Lower leg skin (tissue), 3 donors: ENCODE results near the gene DLG5.

Experiments used
- POLR2A ChIP-seq, 2 donors: fragments of 450-650 bp; IDR thresholded peaks; one replicate each; pipeline ENCODE4 v1.6.1; 2016 to 2017; ENCODE audit warnings: antibody characterized with exemption in 2 of 2, mild to moderate bottlenecking in 1 of 2, moderate library complexity in 1 of 2
- TF ChIP-seq, protein P1 (sequence below), 3 donors: fragments of 450-650 bp; IDR thresholded peaks; one replicate each; pipeline ENCODE4 v1.5.1; 2016; ENCODE audit warnings: antibody characterized with exemption in 3 of 3, mild to moderate bottlenecking in 3 of 3, moderate library complexity in 2 of 3

DNA sequence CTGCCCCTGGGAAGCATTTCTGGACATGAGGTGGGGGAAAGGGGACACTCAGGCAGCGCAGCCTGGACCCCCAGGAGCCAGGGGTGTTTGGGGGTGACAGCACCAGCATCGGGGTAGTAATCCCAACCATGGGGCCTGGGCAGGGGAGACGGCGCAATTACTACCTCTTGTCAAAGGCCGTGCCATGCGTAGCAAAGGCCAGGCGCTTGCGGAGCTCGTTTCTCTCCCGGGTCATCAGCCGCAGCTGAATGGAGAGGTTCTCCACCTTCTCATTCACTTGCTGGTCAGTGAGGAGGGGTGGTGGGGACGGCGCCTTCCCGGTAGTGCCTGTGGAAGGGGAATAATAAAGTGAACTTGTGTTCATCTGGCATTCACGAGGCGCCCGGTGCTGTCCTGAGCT, 70.0 kb downstream of the DLG5 start:
- TF ChIP-seq, protein P1, sequence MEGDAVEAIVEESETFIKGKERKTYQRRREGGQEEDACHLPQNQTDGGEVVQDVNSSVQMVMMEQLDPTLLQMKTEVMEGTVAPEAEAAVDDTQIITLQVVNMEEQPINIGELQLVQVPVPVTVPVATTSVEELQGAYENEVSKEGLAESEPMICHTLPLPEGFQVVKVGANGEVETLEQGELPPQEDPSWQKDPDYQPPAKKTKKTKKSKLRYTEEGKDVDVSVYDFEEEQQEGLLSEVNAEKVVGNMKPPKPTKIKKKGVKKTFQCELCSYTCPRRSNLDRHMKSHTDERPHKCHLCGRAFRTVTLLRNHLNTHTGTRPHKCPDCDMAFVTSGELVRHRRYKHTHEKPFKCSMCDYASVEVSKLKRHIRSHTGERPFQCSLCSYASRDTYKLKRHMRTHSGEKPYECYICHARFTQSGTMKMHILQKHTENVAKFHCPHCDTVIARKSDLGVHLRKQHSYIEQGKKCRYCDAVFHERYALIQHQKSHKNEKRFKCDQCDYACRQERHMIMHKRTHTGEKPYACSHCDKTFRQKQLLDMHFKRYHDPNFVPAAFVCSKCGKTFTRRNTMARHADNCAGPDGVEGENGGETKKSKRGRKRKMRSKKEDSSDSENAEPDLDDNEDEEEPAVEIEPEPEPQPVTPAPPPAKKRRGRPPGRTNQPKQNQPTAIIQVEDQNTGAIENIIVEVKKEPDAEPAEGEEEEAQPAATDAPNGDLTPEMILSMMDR (IDR thresholded peaks at IDR 0.05), result no peak
- TF ChIP-seq POLR2A (IDR thresholded peaks at IDR 0.05), result no peak
